Testis (tissue), 2 donors: ENCODE measurements around the gene NLRP6.

Source experiments
- CTCF ChIP-seq, 3 experiments: fragments of 450-650 bp in 2 of 3; fragments of 200-600 bp in 1 of 3; sonication (generic) in 1 of 3; IDR thresholded peaks; one replicate each; pipeline ENCODE4 v1.5.1; 2016 to 2019; ENCODE audit warnings: antibody characterized with exemption in 3 of 3, mild to moderate bottlenecking in 2 of 3, moderate library complexity in 1 of 3
- POLR2A ChIP-seq: fragments of 450-650 bp; IDR thresholded peaks from one replicate; pipeline ENCODE4 v1.6.1; 2017; ENCODE audit warnings: antibody characterized with exemption, mild to moderate bottlenecking, moderate library complexity

- TF ChIP-seq CTCF (IDR thresholded peaks at IDR 0.05) (no peak), POLR2A (no peak)
Measured at GRCh38 chr11:304061-304506, 25.9 kb downstream of the NLRP6 start.
